HG03103 (cell line): ENCODE results near the gene YES1.
"Not testable (repeated sequence)": the region's sequence is repeated elsewhere in the genome, so short reads cannot be mapped to it uniquely, and the experiment has no call there.

Experiments
- ATAC-seq: cut with Tn5 transposase; IDR thresholded peaks from one replicate; pipeline ENCODE4 v1.9.1; 2021; ENCODE audit warnings: low read depth; ENCODE audit not compliant: unreplicated experiment

YES1 gene

DNA sequence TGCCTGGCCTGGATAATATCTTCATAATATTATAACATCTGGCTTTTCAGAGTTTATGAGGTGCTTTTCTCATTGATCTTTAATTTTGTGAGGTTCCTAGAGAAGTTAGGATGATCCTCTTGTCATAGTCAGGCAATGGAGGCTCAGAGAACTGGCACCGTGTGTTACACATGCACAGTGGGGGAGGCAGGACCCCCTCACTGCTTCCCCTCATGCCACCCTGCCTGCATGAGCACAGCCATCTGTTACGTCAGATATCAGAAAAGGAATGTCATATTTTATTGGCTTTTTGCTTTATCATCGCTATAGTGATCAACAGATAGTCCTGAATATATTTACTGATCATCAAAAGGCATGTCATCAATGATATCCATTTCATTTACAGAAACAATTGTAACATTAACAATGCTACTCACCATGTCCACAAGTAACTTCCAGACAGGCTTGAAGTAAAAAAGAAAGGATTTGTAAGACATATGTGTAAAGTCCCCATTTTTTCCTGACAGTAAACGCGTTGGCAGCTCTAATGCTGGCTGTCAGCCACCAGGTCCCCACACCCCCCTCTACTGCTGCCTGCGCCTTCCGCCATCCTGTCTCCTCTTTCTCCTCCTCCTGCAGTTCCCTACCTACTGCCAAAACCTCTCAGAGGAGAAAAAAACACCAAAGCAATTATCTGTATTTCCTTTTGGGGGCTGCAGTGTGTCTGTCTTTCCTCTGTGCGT lies 118.4 kb downstream of the YES1 start:
- no peak for ATAC-seq

DNA sequence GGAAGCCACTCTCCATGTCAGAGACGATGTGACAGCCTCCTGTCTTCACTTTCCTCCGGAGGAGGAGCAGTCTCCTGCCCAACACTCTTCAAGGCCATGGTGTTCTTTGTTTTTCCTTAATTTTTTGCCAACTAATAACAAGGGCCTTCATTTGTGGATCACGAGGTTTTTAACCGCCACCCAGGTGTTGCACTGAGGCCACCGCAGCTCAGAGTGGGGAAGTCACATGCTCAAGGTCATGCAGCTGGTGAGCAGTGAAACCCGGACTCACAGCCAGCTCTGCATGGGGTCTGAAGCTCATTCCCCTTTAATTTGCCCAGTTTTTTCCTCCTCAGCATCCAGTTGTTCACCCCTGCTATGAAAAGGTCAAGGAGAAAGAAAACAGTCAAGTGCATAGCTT lies 119.2 kb downstream of the YES1 start:
- no peak for ATAC-seq

DNA sequence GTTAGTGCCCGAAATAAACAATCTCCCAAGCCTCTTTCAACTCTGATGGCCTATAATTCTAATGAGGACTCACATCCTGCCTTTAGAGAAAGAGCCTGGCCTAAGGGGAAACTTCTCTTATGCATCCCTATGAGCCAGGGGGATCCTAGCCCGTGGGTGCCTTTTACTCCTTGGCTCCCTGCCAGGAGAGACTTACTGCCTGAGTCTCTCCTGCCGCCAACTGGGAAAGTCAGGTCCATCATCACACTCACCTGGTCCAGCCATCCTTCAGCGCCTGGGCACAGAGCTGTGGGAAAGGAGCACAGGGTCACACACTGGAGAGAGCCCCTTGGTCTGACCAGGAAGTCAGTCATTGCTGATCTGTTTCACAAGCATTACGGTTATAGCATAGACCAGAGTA lies 123.7 kb downstream of the YES1 start:
- no peak for ATAC-seq

DNA sequence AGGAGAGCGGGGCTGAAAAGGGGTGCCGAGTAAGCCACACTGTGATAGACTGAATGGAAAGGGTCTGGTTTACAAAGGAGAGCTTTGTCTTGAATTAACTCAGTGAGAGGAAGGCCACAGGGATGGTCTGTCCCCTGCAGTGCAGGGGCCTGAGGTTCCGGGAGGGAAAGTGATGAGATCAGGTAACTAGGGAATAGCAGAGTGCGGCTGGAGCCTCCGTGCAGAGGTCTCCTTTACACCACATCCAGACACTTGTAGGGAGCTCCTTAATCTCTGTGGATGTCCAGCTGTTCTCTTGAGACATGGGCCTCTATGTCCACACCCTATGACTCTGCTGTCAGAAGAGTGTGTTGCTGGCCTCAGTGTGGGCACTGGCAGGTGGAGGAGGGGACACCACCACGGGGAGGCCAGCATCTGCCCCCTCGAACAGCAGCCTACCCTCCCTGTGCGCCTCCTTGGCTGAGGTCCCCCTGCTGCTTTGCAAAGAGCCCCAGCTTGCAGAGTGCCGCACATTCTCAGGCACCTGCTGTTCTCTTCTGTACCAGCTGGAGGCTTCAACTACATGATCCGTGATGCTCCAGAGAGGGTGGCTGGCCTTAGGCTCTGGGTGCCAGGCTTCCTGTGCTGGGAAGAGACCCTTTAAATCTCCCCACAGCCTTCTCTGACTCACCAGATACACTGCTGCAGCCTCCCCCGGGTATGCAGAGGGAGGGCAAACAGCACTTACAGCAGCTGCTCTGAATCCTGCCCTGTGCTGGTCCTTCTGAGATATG lies 125.5 kb downstream of the YES1 start:
- ATAC-seq: no peak

DNA sequence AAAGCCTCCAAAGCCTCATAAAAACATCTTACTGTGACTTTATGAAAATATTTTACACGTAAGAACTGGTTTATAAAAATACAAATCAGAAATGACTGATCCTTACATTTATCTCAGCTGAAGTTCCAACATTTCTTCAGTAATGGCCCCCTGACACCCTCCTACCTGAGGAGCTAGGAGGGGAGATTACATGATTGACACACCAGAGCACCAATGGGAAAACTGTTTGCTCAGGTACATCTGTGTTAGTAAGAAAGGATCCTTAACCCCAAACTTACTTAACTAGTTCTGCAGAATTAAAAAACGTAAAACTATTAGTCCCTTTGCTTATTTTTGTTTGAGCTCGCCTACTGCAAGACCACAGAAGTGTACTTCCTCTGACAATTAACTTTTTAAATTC lies 126.6 kb downstream of the YES1 start:
- no peak for ATAC-seq

DNA sequence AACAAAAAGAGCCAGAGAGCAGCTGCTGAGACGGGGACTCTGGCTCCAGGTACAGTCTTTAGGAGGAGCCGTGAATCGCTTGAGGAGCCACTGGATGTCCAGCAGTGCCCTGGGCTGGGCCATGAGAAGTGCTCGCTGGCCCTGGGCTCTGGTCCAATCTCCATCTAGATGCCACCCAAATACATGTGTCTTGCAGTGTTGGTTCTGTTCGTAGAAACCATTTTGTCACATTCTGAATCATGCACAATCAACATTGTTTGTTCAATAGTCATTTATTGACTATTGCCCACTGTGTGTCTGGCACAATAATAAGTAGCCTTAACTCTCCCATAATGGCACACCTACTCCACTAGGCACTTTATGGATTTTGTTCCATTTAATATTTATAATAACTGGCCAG lies 128.5 kb downstream of the YES1 start:
- ATAC-seq: no peak

DNA sequence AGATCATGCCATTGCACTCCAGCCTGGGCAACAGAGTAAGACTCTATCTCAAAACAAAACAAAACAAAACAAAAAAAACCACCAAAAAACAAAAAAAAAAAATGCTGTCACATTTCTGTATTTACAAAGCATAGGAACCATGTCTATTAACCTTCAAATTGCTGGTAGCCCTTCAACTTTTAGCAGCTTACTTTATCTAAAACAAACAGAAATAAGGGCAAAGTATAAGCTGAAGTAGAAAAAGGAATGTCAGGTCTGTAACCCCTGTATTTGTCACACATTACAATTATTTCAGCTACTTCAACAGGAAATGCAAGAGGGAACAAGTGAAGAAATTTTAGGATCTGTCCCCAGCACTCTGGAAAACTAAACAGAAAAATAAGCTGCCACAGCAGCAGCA lies 129.2 kb downstream of the YES1 start:
- ATAC-seq: no peak

DNA sequence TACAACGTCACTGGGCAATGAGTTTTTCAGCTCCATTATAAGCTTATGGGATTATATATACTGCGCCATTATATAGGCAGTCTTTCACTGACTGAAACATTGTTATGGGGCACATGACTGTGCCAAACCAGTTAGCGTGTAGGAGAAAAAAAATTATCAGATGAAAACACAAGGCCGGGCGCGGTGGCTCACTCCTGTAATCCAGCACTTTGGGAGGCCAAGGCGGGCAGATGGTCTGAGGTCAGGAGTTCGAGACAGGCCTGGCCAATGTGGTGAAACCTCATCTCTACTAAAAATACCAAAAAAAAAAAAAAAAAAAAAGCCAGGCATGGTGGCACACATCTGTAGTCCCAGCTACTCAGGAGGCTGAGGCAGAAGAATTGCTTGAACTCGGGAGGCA lies 129.6 kb downstream of the YES1 start:
- not testable (repeated sequence) for ATAC-seq

DNA sequence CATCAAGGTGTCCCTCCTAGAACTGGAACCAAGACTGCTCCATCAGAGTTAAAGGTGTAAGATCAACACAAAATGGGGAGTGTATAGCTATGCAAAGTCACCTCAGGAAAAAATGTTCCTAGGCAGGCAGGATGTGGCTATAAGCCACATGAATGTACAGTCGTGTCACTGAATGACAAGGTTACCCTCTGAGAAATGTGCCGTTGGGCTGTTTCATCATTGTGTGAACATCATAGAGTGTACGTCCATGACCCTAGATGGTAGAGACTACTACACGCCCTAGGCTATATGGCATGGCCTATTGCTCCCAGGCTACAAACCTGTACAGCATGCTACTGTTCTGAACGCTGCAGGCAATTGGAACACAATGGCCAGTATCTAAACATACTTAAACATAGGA lies 130.1 kb downstream of the YES1 start:
- no peak for ATAC-seq

DNA sequence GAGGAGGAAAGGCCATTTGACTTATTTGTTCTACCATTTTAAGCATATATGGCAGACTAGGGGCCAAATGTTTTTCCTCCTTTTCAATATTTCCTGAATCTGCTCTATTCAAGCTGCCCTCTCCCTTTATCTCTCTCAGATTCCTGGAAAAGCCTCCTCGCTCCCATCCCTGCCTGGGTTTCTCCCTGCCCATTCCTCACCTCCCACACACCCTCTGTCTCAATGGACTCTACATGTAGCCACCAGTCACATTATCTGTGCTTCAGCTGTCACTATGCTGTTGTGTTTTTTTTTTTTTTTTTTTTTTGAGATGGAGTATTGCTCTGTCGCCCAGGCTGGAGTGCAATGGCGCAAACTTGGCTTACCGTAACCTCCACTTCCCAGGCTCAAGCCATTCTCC lies 131.7 kb downstream of the YES1 start:
- no peak for ATAC-seq

DNA sequence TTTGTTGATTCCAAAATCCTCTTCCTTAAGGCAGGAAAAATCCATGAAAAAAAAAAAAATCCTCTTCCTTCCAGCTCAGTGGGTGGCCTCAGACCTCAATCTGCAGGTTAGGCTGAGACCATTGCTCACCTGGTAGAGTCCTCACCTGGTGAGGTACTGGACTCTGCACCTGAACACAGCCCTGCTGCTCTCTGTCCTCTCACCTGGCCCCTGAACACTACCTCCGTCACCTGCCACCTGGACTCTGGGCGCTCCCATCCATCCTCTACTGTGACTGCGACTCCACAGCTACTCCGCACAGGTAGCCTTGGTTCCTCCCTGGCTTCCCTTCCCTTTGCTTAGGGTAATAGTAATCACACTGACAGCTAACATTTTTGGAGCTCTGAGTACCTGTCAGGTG lies 132.5 kb downstream of the YES1 start:
- no peak for ATAC-seq

DNA sequence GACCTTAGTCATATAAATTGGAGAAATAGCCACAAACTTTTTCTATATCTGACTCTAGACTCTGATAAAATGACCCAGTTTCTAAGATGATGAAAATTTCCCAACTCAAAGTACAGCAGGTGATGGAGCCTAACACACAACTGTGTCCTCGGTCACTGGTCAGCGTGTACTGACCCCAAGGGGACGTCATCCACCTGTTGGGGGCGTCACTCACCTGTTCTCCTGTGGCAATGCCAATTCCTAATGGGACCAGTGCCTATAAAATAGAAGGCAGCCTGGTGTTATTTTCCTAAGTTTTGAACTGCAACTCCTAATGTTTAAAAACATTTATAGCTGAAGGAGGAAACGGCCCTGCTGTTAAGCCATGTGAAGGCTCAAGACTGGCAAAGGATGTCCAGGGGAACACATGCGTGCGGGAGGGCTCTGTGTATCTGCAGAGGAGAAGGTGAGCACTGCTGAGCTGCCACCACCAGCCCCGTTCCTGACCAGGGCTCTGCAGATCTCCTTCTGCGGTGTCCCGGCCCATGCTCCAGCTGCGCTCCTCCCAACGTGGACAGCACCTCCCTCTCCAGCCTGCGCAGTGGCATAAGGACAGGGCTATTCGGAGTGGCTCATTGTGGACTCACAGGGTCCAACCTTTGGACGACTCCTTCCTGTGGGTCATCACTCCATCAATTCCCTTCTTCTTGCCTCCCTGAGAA lies 133.4 kb downstream of the YES1 start:
- no peak for ATAC-seq

DNA sequence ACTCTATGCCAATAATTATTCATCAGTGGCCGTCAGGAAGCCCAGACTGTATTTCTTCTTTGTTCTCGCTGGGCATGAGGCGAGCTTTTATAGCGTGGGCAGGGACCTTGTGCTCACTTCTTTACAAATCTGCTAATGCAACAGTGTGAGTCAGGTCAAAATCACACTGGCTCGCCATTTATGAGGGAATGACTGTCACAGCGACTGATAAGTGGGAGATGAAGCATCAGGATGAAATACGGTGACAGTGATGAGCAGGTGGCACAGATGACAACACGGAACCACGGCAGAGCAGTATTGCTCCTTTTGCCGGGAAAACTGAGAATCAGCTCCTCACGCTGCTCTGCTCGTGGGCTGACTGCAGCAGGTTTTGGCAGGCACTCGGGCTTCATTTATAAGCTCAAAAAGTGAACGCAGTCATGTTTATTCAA lies 134.1 kb downstream of the YES1 start:
- no peak for ATAC-seq

DNA sequence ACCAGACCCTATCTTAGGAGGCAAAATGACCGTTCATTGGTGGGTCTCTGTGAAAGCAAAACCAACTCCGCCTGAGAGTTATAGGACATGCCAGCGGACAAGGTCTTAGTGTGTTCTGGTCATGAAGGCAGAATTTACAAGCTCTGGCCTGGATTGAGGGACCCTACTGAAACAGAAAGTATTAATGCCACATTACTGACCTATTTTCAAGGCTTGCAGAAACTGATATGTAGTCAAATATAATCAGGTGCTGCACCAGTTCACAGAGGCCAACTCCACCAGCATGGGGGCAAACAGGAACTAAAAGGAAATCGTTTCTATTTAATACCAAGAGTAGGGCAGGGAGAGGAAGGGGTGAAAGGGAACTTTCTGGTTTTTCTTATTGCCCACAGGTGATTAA lies 134.9 kb downstream of the YES1 start:
- ATAC-seq: no peak

DNA sequence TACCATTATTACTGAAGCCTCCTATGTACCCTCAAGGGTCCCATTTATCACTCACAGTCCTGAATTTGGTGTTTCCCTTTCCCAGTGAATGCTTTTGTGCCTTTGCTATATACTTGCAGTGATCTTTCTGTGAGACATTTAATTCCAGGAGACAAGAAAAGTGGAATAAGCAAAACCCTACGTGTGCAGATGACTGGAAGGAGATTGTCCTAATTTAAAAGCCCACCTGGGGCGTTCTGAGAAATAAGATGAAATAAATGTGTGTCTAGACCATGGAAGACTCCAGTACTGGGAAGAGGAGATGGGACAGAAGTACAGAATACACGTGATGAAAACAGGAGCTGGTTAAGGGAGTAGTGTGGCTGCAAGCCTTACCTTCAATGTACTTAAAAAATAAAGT lies 135.3 kb downstream of the YES1 start:
- no peak for ATAC-seq

DNA sequence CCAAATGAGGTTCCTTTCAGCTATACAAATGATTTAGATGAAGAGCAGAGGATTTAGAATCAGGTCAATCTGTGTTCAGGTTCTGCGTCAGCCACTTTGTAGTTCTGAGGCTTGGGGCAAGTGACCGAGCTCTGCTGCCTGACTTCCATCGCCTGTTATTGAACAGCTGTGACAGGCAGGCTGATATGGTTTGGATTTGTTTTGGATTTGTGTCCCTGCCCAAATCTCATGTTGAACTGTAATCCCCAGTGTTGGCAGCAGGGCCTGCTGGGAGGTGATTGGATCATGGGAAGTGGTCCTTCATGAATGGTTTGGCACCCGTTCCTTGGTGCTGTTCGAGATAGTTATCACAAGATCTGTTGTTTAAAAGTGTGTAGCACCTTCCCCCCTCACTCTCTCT lies 136.0 kb downstream of the YES1 start:
- no peak for ATAC-seq

DNA sequence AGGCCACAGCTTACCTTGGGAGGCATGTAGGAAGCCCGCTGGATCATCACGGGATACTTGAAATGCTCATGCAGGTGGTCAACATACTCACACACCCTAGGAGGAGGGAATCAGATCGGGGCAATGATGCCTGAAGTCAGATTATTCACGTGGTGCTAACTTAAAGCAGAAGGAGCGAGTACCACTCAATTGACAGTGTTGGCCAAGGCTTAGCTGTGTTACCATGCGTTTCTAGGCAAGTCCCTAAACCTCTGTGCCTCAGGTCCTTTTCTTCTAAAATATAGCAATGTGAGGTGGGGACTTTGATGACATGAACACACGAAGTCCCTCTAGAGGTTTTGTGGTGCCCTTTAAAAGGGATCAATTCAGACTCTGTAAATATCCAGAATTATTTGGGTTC lies 136.7 kb downstream of the YES1 start:
- ATAC-seq: no peak

DNA sequence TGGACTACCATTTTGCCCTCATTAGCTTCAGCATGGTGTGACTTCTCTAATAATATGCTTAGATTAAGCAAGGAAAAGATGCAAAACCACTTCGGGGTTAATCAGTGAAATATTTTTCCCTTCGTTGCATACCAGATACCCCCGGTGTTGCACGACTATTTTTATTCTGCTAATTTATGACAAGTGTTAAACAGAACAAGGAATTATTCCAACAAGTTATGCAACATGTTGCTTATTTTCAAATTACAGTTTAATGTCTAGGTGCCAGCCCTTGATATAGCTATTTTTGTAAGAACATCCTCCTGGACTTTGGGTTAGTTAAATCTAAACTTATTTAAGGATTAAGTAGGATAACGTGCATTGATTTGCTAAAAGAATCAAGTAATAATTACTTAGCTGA lies 138.3 kb downstream of the YES1 start:
- no peak for ATAC-seq

DNA sequence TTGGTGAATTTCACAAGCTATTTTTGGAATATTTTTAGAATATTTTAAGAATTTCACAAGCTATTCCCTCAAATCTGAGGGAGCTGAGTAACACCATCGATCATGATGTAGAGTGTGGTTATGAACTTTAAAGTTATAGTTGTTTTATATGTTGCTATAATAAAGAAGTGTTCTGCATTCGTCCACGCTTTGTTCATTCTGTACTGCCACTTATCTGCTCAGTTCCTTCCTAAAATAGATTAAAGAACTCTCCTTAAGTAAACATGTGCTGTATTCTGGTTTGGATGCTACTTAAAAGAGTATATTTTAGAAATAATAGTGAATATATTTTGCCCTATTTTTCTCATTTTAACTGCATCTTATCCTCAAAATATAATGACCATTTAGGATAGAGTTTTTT lies 138.7 kb downstream of the YES1 start:
- ATAC-seq: no peak
